ENCODE data around the gene CRYBG1.
A peak's percentile ranks its signal among the peaks of the same experiment; 100 is the strongest.

Gene CRYBG1

GRCh38 chr6:106356378-106356777, 4.1 kb upstream of the CRYBG1 start:
- H3K4me3 ChIP-seq (ENCODE audit: control insufficient read depth, low read depth, low read length) = no peak overlapping the region
- TF ChIP-seq CTCF (conservative IDR thresholded peaks at IDR 0.05; ENCODE audit: control insufficient read depth, insufficient read depth, low read depth, low read length) = no peak
- DNase-seq (ENCODE audit: low read depth) = no peak

- no peak overlapping the region for H3K4me3 ChIP-seq (ENCODE audit: control insufficient read depth, low read depth, low read length)
- no peak for DNase-seq (ENCODE audit: low read depth)
- TF ChIP-seq CTCF (conservative IDR thresholded peaks at IDR 0.05; ENCODE audit: control insufficient read depth, insufficient read depth, low read depth, low read length) = no peak
These were observed 533 bp upstream of the CRYBG1 start for GRCh38 chr6:106359959-106360409.

- no peak for TF ChIP-seq CTCF (conservative IDR thresholded peaks at IDR 0.05; ENCODE audit: control insufficient read depth, insufficient read depth, low read depth, low read length)
- no peak for DNase-seq (ENCODE audit: low read depth)
- H3K4me3 ChIP-seq (ENCODE audit: control insufficient read depth, low read depth, low read length) = peak overlapping the region; percentile 26
These were observed 493 bp downstream of the CRYBG1 start for GRCh38 chr6:106360989-106361430.

GRCh38 chr6:106363401-106364138, 3.1 kb downstream of the CRYBG1 start:
- no peak overlapping the region for H3K4me3 ChIP-seq (ENCODE audit: control insufficient read depth, low read depth, low read length)
- TF ChIP-seq CTCF (conservative IDR thresholded peaks at IDR 0.05; ENCODE audit: control insufficient read depth, insufficient read depth, low read depth, low read length) = no peak
- no peak for DNase-seq (ENCODE audit: low read depth)

GRCh38 chr6:106369739-106370138, 9.2 kb downstream of the CRYBG1 start:
- H3K4me3 ChIP-seq (ENCODE audit: control insufficient read depth, low read depth, low read length) = no peak overlapping the region
- TF ChIP-seq CTCF (conservative IDR thresholded peaks at IDR 0.05; ENCODE audit: control insufficient read depth, insufficient read depth, low read depth, low read length) = no peak
- no peak for DNase-seq (ENCODE audit: low read depth)

GRCh38 chr6:106370639-106371038, 10.1 kb downstream of the CRYBG1 start:
- H3K4me3 ChIP-seq (ENCODE audit: control insufficient read depth, low read depth, low read length) = no peak overlapping the region
- no peak for TF ChIP-seq CTCF (conservative IDR thresholded peaks at IDR 0.05; ENCODE audit: control insufficient read depth, insufficient read depth, low read depth, low read length)
- no peak for DNase-seq (ENCODE audit: low read depth)

All from fibroblast of mammary gland (primary cell).